HUES48 (cell line): ENCODE data around the gene CCM2.

Experiments
- H3K27ac ChIP-seq: one replicate; pipeline ENCODE4 v1.7.0; 2013; ENCODE audit warnings: low read depth, low read length, inconsistent platforms
- H3K27me3 ChIP-seq: 2 replicates; pipeline ENCODE4 v1.6.1; 2013; ENCODE audit warnings: mild to moderate bottlenecking, low read length; ENCODE audit not compliant: control insufficient read depth, insufficient read depth
- H3K36me3 ChIP-seq: 2 replicates; pipeline ENCODE4 v1.6.1; 2013; ENCODE audit warnings: low read length; ENCODE audit not compliant: control insufficient read depth, insufficient read depth
- H3K4me1 ChIP-seq: 2 replicates; pipeline ENCODE4 v1.6.1; 2013; ENCODE audit warnings: mild to moderate bottlenecking, low read length; ENCODE audit not compliant: control insufficient read depth, insufficient read depth
- H3K4me3 ChIP-seq: 2 replicates; pipeline ENCODE4 v1.5.1; 2013; ENCODE audit warnings: mild to moderate bottlenecking, low read depth, low read length
- H3K9ac ChIP-seq: 2 replicates; pipeline ENCODE4 v1.6.1; 2013; ENCODE audit warnings: mild to moderate bottlenecking, low read depth, low read length, moderate library complexity
- H3K9me3 ChIP-seq: 2 replicates; pipeline ENCODE4 v1.6.1; 2013; ENCODE audit warnings: low read length; ENCODE audit not compliant: control insufficient read depth, insufficient read depth

CCM2 gene

GRCh38 chr7:45060295-45060694, 60.3 kb downstream of the CCM2 start:
- no peaks in the 10 kb centered on the region for H3K9me3 ChIP-seq
- peaks cover 15% of the 10 kb centered on the region for H3K36me3 ChIP-seq
- H3K9ac ChIP-seq, result no peak overlapping the region
- H3K4me1 ChIP-seq, result no peaks in the 10 kb centered on the region
- no peak overlapping the region for H3K27ac ChIP-seq
- H3K4me3 ChIP-seq, result no peak overlapping the region
- no peaks in the 10 kb centered on the region for H3K27me3 ChIP-seq

- Histone ChIP-seq H3K9me3 (no peaks in the 10 kb centered on the region), H3K9ac (no peak overlapping the region), H3K4me3 (no peak overlapping the region), H3K27ac (no peak overlapping the region), H3K27me3 (no peaks in the 10 kb centered on the region), H3K36me3 (peaks cover 18% of the 10 kb centered on the region), H3K4me1 (no peaks in the 10 kb centered on the region)
Measured at GRCh38 chr7:45061352-45061751, 61.4 kb downstream of the CCM2 start.

GRCh38 chr7:45061806-45062425, 61.9 kb downstream of the CCM2 start:
- no peaks in the 10 kb centered on the region for H3K9me3 ChIP-seq
- H3K4me1 ChIP-seq, result no peaks in the 10 kb centered on the region
- H3K4me3 ChIP-seq, result no peak overlapping the region
- H3K36me3 ChIP-seq, result peaks cover 18% of the 10 kb centered on the region
- no peak overlapping the region for H3K9ac ChIP-seq
- H3K27ac ChIP-seq, result no peak overlapping the region
- H3K27me3 ChIP-seq, result no peaks in the 10 kb centered on the region

- Histone ChIP-seq H3K9me3 (no peaks in the 10 kb centered on the region), H3K4me1 (no peaks in the 10 kb centered on the region), H3K27ac (no peak overlapping the region), H3K36me3 (peaks cover 21% of the 10 kb centered on the region), H3K9ac (no peak overlapping the region), H3K27me3 (no peaks in the 10 kb centered on the region), H3K4me3 (no peak overlapping the region)
Measured at GRCh38 chr7:45064047-45064725, 64.2 kb downstream of the CCM2 start.

GRCh38 chr7:45065031-45065995, 65.3 kb downstream of the CCM2 start:
- no peaks in the 10 kb centered on the region for H3K9me3 ChIP-seq
- no peaks in the 10 kb centered on the region for H3K4me1 ChIP-seq
- no peak overlapping the region for H3K27ac ChIP-seq
- peaks cover 31% of the 10 kb centered on the region for H3K36me3 ChIP-seq
- no peak overlapping the region for H3K4me3 ChIP-seq
- no peaks in the 10 kb centered on the region for H3K27me3 ChIP-seq
- H3K9ac ChIP-seq, result no peak overlapping the region

- Histone ChIP-seq H3K9me3 (no peaks in the 10 kb centered on the region), H3K4me3 (no peak overlapping the region), H3K9ac (no peak overlapping the region), H3K36me3 (peaks cover 32% of the 10 kb centered on the region), H3K4me1 (no peaks in the 10 kb centered on the region), H3K27me3 (no peaks in the 10 kb centered on the region), H3K27ac (no peak overlapping the region)
Measured at GRCh38 chr7:45066409-45066808, 66.4 kb downstream of the CCM2 start.

- H3K4me1 ChIP-seq, result no peaks in the 10 kb centered on the region
- H3K36me3 ChIP-seq, result peaks cover 32% of the 10 kb centered on the region
- no peaks in the 10 kb centered on the region for H3K27me3 ChIP-seq
- H3K27ac ChIP-seq, result no peak overlapping the region
- no peaks in the 10 kb centered on the region for H3K9me3 ChIP-seq
- H3K4me3 ChIP-seq, result no peak overlapping the region
- H3K9ac ChIP-seq, result no peak overlapping the region
Measured at GRCh38 chr7:45067582-45067981, 67.6 kb downstream of the CCM2 start.

GRCh38 chr7:45068236-45069023, 68.4 kb downstream of the CCM2 start:
- Histone ChIP-seq H3K9ac (no peak overlapping the region), H3K36me3 (peaks cover 35% of the 10 kb centered on the region), H3K27ac (no peak overlapping the region), H3K9me3 (no peaks in the 10 kb centered on the region), H3K4me3 (no peak overlapping the region), H3K4me1 (no peaks in the 10 kb centered on the region; the same call in 1 of the 2 replicates), H3K27me3 (no peaks in the 10 kb centered on the region)

GRCh38 chr7:45069444-45070253, 69.6 kb downstream of the CCM2 start:
- Histone ChIP-seq H3K9ac (no peak overlapping the region), H3K9me3 (no peaks in the 10 kb centered on the region), H3K4me1 (no peaks in the 10 kb centered on the region; the same call in 1 of the 2 replicates), H3K27me3 (no peaks in the 10 kb centered on the region), H3K27ac (no peak overlapping the region), H3K36me3 (peaks cover 34% of the 10 kb centered on the region), H3K4me3 (no peak overlapping the region)

- no peak overlapping the region for H3K9ac ChIP-seq
- H3K9me3 ChIP-seq, result no peaks in the 10 kb centered on the region
- peaks cover 31% of the 10 kb centered on the region for H3K36me3 ChIP-seq
- no peak overlapping the region for H3K27ac ChIP-seq
- no peak overlapping the region for H3K4me3 ChIP-seq
- no peaks in the 10 kb centered on the region for H3K27me3 ChIP-seq
- no peaks in the 10 kb centered on the region; the same call in 1 of the 2 replicates for H3K4me1 ChIP-seq
Measured at GRCh38 chr7:45070254-45070642, 70.2 kb downstream of the CCM2 start.
